ENCODE measurements around the gene CYP1A1.
"Not testable (repeated sequence)": the region's sequence is repeated elsewhere in the genome, so short reads cannot be mapped to it uniquely, and the experiment has no call there.

Gene CYP1A1, protein sequence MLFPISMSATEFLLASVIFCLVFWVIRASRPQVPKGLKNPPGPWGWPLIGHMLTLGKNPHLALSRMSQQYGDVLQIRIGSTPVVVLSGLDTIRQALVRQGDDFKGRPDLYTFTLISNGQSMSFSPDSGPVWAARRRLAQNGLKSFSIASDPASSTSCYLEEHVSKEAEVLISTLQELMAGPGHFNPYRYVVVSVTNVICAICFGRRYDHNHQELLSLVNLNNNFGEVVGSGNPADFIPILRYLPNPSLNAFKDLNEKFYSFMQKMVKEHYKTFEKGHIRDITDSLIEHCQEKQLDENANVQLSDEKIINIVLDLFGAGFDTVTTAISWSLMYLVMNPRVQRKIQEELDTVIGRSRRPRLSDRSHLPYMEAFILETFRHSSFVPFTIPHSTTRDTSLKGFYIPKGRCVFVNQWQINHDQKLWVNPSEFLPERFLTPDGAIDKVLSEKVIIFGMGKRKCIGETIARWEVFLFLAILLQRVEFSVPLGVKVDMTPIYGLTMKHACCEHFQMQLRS

DNA sequence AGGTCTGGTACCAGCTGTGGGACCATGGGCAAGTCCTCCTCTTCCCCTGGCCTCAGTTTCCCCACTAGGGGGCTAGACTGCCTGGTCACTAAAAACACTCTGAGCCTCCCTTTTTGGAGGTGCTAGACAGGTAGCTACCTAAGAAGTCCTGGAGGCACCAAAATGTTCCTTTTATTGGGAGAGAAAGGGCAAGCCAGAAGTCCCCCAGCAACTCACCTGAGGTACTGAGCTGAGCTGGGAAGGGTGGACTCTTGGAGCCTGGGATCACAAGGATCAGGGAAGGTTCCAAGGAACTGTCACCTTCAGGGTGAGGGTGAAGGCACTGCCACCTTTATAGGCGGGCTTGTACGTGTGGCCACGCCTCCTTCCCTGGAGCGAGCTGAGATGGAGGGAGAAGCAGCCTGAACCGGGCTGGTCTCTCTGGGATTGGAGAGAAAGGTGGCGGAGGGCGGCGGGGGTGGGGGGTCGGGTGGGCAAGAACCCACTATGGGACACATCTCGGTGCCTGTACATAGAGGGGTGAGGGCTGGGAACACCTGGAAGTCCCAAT, at the start of gene CYP1A1:
TSS of gene CYP1A1 (minus strand) at position 304 of the 550 bp plus-strand sequence. CDS start 2,431 bp downstream, outside the sequence.
- DNase-seq = peak; percentile 56

DNA sequence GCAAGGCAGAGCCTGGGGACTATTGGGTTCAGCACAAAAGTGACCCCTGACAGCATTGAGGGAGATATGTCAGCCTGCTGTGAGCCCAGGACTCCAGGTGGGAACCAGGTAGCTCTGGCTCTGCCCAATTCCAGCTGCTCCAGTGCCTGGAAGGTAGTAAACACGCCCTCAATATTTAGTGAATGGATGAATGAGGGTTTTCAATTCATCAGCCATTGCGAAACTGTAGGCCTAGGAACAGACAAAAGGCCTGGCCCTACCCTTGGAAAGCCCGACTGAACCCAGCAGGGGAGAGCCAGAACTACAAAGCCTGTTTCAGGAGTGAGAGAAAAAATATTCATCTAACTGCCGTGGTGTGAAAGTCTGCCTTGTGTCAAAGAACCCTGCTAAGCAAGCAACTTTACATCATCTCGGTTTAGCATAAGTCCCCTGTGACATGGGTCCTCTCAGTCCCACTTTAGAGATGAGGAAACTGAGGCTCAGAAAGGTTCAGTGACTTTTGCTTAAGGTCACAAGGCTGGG, 48.5 kb upstream of the CYP1A1 start:
- no peak for DNase-seq

DNA sequence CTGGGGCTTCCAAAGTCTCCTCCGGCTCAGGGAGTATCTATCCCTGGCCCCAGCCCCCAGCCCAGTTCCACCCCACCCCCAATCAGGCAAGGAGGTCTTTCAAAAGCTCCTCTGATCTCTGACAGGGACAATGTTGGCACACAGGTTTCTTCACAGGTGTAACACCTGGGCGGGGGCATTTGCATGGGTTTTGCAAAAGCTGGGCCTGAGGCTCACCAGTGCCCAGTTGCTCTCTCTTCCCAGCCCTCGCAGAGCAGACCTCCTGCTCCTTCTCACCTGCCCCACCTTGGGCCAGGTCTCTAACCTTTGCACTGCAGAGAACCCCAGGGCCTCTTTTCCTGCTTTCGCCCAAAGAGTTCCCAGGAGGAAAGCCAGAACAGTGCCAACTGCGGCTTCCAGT, 48.0 kb upstream of the CYP1A1 start:
- DNase-seq = no peak

DNA sequence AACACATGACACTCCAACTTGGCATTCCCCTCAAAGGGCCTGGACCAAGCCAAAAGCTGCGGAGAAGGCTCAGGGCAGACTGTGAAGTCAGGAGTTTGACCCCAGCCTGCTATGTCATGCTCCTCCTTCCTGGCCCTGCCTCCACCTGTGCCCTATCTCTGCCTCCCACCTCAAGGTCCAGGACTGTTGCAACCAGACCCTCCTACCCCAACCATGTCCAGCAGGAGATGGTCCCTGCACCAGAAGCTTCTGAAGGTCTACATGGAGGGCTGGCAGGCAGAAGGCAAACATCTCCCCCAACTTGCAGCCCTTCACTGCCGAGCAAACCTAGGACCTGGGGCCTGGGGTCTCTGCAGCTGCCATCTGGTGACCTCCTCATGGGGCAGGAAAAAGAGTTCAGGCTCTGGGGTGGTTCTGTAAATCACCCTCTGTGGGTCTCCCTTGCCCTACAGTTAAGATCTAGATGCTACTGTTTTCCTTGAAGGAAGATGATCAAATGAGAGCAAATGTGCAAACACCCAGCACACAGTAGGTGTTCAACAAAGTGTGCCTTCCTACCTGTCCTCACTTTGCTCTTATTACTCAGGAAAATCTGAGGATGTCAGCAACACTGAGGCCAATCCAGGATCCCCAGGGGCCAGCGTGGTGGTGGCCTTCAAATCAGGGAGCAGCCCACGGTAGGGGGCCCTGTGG, 45.0 kb upstream of the CYP1A1 start:
- DNase-seq = no peak

DNA sequence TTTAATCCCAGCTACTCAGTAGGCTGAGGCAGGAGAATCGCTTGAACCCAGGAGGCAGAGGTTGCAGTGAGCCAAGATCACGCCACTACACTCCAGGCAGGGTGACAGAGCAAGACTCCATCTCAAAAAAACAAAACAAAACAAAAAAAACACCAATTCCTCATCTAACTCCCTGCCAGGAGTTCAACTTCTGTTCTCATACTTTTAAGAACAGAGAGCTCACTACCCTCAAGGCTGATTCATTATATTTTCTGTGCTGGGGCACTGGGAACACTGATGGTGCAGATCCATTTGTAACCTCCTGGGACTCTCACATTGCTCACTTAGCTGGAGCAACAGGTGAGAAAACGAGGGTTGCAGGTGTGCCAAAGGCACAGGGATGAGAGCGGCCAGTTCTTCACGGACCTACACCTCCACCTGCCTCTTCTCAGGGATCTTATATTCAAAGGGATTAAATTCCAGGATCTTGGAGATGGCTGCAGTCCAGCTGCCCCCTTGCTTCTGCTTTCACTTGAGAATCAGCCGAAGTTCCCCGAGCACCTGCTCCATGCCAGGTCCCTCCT, 44.2 kb upstream of the CYP1A1 start:
- DNase-seq = no peak

DNA sequence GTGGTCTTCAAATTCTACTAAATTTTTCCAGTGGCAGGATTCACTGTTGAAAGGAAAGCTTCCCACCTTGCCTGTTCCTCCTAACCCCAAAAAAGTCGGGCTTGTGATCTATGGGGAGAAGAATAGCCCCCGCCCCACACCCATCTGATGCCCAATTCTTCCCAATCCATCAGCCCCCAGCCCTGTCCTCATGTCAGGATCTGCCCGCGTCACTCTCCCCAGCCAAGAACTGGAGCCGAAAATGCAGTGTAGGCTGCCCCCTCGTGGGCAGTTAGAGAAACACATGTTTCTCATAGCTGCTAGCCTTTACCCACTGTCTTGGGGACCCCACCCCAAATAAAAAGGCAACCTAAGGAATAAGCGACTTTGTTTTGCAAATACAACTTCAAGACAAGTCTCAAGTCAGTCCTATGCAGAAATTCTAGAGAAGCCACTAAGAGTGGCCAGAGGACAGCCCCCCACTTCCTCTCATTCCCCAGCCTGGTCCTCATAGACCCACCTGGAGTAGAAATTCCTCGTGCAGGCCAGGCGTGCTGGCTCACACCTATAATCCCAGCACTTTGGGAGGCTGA, 43.5 kb upstream of the CYP1A1 start:
- DNase-seq = peak; percentile 80

DNA sequence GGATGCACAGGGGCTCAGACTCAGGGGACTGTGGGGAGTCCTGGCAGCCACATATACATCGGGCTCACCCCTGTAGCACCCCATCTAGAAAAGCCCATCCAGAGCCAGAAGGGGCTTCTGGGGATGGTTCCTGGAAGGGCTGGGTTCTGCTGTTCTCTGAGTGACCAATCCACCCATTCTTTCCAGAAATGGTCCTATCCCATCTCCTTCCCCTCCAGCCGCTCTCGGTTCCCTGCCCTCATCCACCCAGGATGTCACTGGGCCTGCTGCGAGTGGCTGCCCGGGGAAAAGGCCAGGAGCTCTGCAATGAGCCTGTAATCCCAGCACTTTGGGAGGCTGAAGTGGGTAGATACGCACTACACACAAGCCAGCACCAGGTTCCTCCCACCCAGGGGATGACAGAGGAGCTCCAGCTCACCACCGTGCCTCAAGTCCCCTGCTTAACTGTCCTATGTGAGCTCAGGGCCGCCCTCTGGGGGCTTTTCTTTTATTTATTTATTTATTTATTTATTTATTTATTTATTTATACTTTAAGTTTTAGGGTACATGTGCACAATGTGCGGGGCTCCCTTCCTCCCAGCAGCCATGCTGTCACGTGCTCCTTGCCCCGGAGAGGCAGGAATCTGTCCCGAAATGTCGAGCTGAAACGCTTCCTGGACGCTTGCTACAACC, 42.9 kb upstream of the CYP1A1 start:
- no peak for DNase-seq

DNA sequence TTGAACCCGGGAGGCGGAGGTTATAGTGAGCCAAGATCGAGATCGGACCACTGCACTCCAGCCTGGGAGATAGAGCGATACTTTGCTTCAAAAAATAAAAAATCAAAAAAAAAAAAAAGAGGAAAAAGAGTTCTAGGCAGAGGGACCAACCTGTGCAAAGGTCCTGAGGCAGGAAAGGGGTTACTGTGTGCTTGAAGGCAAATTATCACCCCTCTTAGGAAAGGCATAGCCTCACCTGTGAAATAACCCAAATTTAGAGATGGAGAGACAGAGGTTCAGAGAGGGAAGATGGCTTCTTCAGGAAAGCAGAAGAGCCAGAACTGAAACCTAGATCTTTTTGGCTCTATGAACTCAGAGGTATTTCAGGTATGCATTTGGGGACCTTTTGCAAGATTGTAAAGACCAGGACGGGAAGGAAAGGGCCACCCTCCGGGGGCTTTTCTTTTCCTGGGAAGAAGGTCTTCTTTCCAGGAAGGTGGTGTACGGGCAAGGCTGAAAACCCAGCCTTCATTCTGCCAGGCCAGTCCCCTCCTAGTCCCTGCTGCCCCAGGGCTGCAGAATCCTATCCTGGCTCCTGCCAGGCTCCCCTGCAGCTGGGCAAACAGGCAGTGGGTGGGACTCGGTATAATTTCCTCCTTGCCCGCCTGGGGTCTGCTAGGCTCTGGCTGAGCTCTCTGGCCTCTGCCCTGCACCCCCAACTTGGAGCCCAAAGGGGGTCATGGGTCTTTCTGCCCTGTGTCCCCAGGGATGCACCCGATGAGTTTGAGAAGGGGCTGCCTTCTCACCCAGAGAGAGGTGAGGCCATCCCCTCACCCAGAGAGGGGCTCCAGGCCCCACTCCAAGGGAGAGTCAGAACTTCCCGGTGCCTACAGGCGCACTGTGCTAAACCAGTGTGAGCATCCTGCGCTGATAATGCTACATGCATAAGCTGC, 42.1 kb upstream of the CYP1A1 start:
- no peak for DNase-seq

DNA sequence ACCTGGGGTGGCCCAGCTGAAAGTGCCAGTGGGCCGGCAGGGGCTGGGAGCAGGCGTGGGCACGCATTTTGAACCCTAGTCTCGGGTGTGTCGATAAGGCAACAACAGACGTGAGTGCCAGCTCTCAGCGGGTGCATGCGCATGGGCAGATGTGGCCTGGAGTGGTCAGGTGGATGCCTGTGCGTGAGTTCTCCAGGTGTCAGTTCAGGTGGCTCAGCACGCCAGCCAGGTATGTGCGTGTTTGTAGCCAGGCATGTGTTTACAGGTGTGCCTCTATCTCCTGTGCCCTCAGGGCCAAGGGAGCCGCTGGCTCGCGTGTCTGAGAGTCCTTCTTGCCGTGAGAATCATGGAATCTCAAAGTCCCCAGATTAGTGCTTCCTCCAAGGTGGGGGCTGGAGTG, 38.1 kb upstream of the CYP1A1 start:
- no peak for DNase-seq

DNA sequence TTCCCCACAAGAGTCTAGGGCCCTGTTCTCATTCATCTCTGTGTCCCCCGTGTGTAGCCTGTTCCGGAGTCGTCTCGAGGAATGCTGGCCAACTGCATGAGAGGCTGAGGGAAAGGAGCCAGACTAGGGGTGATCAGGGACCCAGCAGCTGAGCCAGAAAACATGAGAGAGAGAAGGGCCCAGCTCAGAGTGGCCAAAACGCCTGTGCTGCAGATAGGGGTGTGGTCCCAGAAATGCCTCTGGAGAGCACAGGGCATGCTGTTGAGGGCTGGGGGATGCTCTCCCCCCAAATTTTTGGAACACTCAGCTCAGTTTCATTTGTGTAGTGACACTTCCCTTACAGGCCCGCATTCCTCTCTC, 37.4 kb upstream of the CYP1A1 start:
- DNase-seq = no peak

DNA sequence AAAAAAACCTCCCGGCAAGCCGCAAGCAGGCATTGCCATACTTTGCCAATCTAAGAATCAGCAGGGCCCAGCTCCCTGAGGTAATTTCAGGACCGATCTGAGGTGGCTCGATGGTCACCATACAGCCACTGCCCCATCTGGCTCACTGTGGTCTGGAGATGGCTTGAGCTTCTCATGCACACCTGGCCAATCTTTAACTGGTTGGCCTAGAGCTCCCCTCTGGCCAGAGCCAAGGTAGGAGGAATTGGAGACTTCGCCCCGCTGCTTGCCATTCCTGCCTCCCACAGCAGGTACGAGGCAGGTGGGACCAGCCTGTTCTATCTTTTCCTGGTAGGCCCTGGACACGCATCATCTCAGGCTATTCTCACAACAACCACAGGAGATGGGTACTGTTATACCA, 33.4 kb upstream of the CYP1A1 start:
- no peak for DNase-seq

DNA sequence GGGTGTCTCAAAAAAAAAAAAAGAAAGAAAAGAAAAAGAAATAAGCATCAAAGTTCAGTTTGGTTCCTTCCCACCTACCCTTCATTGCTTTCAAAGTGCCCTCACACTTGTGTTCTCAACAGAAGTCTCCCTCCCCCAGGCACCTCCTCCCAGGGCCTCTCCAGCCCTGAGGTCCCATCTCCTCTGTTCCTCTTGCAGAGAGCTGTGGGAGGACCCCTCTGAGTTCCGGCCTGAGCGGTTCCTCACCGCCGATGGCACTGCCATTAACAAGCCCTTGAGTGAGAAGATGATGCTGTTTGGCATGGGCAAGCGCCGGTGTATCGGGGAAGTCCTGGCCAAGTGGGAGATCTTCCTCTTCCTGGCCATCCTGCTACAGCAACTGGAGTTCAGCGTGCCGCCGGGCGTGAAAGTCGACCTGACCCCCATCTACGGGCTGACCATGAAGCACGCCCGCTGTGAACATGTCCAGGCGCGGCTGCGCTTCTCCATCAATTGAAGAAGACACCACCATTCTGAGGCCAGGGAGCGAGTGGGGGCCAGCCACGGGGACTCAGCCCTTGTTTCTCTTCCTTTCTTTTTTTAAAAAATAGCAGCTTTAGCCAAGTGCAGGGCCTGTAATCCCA, 29.4 kb upstream of the CYP1A1 start:
- no peak for DNase-seq

DNA sequence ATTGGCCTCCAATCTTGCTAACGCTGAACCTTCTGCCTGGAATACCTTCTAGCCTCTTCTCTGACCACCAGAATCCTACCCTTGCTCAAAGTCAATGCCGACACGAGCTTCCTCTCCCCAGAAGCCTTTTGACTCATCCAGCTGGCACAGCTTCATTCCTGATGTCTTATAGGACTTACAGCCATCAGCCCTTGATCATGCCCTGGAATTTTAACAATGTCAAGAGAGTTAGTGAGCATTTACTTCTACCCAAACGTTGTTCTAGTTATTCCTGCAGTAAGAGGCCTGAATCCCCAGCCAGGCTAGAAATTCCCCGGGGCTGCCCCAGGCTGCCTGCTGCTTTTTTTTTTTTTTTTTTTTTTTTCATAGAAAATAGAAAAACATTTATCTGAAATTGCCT, 27.2 kb upstream of the CYP1A1 start:
- DNase-seq = no peak

DNA sequence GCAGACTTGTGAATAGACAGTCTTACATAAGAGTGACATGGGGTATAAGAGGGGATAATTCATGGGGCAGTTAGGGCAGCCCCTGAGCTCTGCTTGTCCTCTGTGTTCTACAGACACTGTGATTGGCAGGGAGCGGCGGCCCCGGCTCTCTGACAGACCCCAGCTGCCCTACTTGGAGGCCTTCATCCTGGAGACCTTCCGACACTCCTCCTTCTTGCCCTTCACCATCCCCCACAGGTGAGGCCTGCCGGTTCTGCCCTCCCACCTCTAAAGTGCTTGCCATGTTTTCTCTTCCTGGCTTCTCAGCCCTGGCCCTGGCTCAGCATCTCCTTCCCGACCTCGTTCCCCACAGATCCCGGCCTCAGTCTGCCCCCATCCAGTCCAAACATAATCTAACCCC, 26.7 kb upstream of the CYP1A1 start:
- DNase-seq = no peak

DNA sequence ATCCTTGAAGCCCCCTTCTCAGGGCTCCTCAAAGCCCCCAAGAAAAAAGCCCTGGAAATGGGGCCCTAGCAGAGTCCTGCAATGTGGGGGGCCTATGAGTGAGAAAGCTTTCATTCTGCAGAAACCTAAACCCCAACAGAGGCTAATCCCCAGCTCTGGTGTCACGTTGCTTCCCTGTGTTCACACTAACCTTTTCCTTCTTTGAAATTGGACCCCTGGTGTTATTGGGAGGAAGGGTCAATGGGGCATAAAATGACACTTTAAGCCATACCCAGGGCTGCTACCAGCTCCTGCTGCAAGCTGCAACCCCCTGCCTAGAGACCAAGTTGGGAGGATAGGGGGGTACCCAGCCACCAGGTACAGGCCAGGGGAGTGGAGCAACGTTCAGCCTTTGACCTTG, 25.4 kb upstream of the CYP1A1 start:
- no peak for DNase-seq

DNA sequence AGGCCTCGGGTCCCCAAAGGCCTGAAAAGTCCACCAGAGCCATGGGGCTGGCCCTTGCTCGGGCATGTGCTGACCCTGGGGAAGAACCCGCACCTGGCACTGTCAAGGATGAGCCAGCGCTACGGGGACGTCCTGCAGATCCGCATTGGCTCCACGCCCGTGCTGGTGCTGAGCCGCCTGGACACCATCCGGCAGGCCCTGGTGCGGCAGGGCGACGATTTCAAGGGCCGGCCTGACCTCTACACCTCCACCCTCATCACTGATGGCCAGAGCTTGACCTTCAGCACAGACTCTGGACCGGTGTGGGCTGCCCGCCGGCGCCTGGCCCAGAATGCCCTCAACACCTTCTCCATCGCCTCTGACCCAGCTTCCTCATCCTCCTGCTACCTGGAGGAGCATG, 24.5 kb upstream of the CYP1A1 start:
- no peak for DNase-seq

DNA sequence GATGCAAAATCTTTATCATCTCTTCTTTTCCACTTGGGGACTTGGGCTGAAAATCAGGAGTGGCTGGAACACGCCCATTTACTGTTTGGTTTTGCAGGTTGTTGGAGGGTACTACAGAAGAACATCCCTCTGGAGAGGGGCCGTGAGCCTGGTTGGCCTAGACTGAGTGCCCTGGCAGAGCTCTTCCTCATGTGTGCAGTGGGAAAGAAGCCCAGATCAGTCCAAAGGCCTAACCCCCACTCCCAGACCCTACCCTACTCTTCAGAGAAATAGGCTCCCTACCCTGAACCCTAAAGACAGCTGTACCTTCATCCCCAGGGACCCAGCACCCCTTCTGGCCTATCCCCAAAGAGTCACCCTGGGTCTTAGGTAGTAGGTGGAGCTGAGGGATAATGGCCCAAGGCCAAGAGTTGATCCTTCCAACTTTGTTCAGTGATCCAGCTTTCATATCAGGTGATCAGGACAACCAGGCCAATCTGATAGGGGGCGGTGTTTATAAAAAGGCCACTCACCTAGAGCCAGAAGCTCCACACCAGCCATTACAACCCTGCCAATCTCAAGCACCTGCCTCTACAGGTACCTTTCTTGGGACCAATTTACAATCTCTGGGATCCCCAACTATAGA, 23.1 kb upstream of the CYP1A1 start, which contains the start of gene CYP1A2:
TSS of gene CYP1A2 (plus strand) at position 524 of the 625 bp plus-strand sequence. CDS start 894 bp downstream, outside the sequence.
- no peak for DNase-seq

DNA sequence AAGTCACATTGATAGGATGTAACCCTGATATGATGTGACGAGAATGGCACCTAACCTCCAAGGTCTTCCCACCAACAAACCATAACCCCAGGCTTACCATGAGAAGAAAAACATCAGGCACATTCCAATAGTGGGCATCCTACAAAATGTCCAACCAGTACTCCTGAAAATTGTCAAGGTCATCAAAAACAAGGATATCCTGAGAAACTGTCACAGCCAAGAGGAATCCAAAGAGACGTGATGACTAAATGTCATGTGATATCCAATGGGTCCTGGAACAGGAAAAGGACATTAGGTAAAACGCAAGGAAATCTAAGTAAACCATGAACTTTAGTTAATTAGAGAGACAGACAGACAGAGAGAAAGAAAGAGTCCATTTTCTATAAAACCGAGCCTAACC, 21.1 kb upstream of the CYP1A1 start:
- no peak for DNase-seq

DNA sequence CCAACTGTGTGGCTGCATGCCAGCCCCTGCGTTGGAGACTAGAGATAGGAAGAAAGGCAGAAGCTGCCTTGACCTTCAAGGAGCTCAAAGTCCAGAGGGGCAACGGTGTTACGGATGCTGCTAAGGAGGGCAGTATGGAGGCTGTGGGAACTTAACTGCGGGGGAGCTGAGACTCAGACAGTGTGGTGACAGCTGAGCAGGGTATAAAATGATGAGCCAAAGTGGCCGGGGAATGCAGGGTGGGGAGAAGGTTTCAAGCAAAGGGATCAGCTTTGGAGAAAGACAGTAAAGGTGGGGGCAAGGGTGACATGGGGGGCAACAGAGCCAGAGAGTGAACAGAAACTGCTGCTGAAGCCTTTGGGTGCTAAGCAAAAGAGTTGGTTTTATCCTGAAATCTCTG, 17.1 kb upstream of the CYP1A1 start:
- no peak for DNase-seq

DNA sequence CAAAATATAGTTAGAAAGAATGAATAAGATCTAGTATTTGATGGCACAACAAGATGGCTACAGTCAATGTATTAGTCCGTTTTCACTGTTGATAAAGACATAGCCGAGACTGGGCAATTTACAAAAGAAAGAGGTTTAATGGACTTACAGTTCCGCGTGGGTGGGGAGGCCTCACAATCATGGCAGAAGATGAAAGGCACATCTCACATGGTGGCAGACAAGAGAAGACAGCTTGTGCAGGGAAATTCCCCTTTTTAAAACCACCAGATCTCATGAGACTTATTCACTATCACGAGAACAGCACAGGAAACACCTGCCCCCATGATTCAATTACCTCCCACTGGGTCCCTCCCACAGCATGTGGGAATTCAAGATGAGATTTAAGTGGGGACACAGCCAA, 12.9 kb upstream of the CYP1A1 start:
- DNase-seq = not testable (repeated sequence)
